CD4-positive, alpha-beta T cell (primary cell): ENCODE results near the gene DSTN. TPM values are rescaled to one million over a fixed set of nuclear protein-coding genes. Genes with fewer than 3 reads are reported as not detected.

ENCODE experiments used
- ATAC-seq: fragments of 200-7000 bp; cut with Tn5 transposase; one replicate; pipeline ENCODE4 v1.10.0; 2022; ENCODE audit warnings: mild to moderate bottlenecking; ENCODE audit not compliant: poor library complexity
- CTCF ChIA-PET: fragments of 350-600 bp; sonication (Branson Sonifier 250); formaldehyde crosslinking; loops from one replicate; lab custom pipeline; 2021; ENCODE audit warnings: antibody characterized with exemption, inconsistent platforms; lab: Charles Lee
- POLR2A ChIA-PET: fragments of 350-600 bp; sonication (Branson Sonifier 250); formaldehyde crosslinking; loops from one replicate; lab custom pipeline; 2021; ENCODE audit warnings: antibody characterized with exemption, inconsistent platforms; lab: Charles Lee
- DNase-seq, 14 experiments: peaks; one replicate each; pipeline ENCODE4 v3.0.0-alpha.2; 2013 to 2020; ENCODE audit warnings: mixed read lengths in 2 of 14
- H3K27ac ChIP-seq, 2 donors: one replicate each; pipeline versions ENCODE4 v1.5.1 to v1.7.0; 2013; ENCODE audit warnings: low read length in 2 of 2, low read depth in 1 of 2, mild to moderate bottlenecking in 1 of 2
- H3K27me3 ChIP-seq, 2 experiments: 1 replicate in 1 of 2; 2 replicates in 1 of 2; pipeline versions ENCODE4 v1.6.1 to v1.7.0; 2013; ENCODE audit warnings: low read length in 2 of 2, control low read depth in 1 of 2, mild to moderate bottlenecking in 1 of 2, moderate library complexity in 1 of 2; ENCODE audit not compliant: insufficient read depth in 2 of 2, control insufficient read depth in 1 of 2
- H3K36me3 ChIP-seq: one replicate; pipeline ENCODE4 v1.6.1; 2013; ENCODE audit warnings: low read length, control low read depth; ENCODE audit not compliant: insufficient read depth
- H3K4me1 ChIP-seq: one replicate; pipeline ENCODE4 v1.6.1; 2013; ENCODE audit warnings: low read length, control low read depth; ENCODE audit not compliant: insufficient read depth
- H3K4me3 ChIP-seq: one replicate; pipeline ENCODE4 v1.5.1; 2013; ENCODE audit warnings: mild to moderate bottlenecking, low read length, moderate library complexity
- H3K9me3 ChIP-seq, 2 experiments: 1 replicate in 1 of 2; 2 replicates in 1 of 2; pipeline versions ENCODE4 v1.6.1 to v1.7.0; 2013; ENCODE audit warnings: low read length in 2 of 2, mild to moderate bottlenecking in 2 of 2, control low read depth in 1 of 2, moderate library complexity in 1 of 2; ENCODE audit not compliant: control insufficient read depth in 1 of 2, insufficient read depth in 1 of 2
- H3K27ac Mint-ChIP-seq: one replicate; pipeline ENCODE4 v1.8.0; 2020; ENCODE audit warnings: mixed read lengths
- H3K27me3 Mint-ChIP-seq: one replicate; pipeline ENCODE4 v1.8.0; 2021; ENCODE audit warnings: mixed read lengths
- H3K36me3 Mint-ChIP-seq: one replicate; pipeline ENCODE4 v1.8.0; 2021; ENCODE audit warnings: low read depth, mixed read lengths
- H3K4me1 Mint-ChIP-seq: one replicate; pipeline ENCODE4 v1.8.0; 2021; ENCODE audit warnings: low read depth, mixed read lengths
- H3K4me3 Mint-ChIP-seq: one replicate; pipeline ENCODE4 v1.8.0; 2020; ENCODE audit warnings: mild to moderate bottlenecking, mixed read lengths
- H3K9me3 Mint-ChIP-seq: one replicate; pipeline ENCODE4 v1.8.0; 2020; ENCODE audit warnings: mixed read lengths
- CTCF ChIP-seq: fragments of 200-600 bp; IDR thresholded peaks from one replicate; pipeline ENCODE4 v1.8.0; 2022; ENCODE audit warnings: antibody characterized with exemption, mild to moderate bottlenecking
- intact Hi-C, 2 experiments: fragments of 100-400 bp; cut with DNase I in 1 of 2; cut with micrococcal nuclease in 1 of 2; formaldehyde crosslinking; loops; one replicate each; pipeline versions ENCODE4 v1.15.1 to v1.9.0; 2023 to 2025; cut with DNase I, micrococcal nuclease
- total RNA-seq, 174 experiments: library from RNA in 2 of 174; stranded (reverse) in 2 of 174; gene quantifications; one replicate each; pipeline ENCODE4 v1.2.3 and lab custom pipeline; 2021 to 2026

Gene DSTN
- total RNA-seq, 2 experiments from 2014 or later = 36.0 to 38.9 TPM

DNA sequence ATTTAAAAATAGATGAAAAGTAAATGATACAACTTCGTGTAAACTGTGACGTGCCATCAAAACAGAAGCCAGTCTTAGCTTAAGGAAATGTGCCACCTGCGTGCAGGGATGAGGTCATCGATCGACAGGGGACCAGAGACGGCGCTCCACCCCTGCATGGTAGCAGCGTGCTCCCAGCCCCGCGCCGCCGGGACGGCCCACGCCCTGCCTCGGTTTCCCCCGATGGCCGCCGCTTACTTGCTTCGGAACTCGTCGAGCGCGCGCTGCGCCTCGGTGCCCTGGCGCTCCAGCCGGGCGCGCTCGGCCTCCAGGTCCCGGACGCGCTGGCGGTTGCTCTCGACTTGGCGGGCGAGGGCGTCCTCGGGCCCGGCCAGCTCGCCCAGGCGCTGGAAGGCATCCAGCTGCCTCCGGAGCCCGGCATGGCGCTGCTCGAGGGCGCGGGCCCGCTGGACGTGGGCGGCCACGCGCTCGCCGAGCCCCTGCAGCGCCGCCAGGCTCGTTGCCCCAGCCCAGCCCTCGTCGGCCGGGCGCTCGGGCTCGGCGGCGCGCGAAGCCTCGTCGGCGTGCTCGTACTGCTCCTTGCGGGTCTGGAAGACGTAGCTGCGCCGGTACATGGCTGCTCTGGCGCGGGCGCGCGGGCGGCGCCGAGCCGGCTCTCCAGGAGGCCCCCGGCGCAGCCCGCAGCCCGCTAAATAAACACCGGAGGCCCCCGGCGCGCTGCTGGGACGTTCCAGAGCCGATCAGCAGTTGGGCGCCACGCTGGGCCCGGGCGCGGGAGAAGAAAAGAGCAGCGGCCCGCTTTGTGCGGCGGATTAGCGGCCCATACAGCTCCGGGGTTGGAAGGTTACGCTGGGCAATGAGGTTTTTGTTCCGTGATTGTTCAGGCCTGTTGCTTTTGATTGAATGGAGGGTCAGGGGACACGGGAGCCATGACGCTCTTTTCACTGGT, 38.9 kb upstream of the DSTN start, which contains the start of gene BFSP1:
BFSP1 (minus strand) TSS at position 664 of the 949 bp plus-strand sequence; CDS start at position 614, 50 bp downstream.
- DNase-seq (peak in 12 of 14 experiments; percentile 5 to 65 (median 28)), ATAC-seq (peak; percentile 74)
- H3K36me3 Mint-ChIP-seq = no peaks in the 10 kb centered on the region
- POLR2A ChIA-PET = interaction anchor here (0.8 to 1.5 kb wide), 6 partner anchors 17 to 976 kb away, joined by 3 to 7 read pairs (median 4); partner anchors contain the start of genes DSTN, KAT14, PET117 and RRBP1
- peaks cover 4 to 15% of the 10 kb centered on the region in 2 experiments for H3K27me3 ChIP-seq
- no peaks in the 10 kb centered on the region for H3K9me3 ChIP-seq
- H3K4me1 ChIP-seq = peaks cover 15% of the 10 kb centered on the region
- H3K27me3 Mint-ChIP-seq = peaks cover 24% of the 10 kb centered on the region
- peak within 1 kb of the TSS; percentile 62 for H3K27ac Mint-ChIP-seq
- intact Hi-C loops = no loop called here
- H3K36me3 ChIP-seq = no peaks in the 10 kb centered on the region
- H3K9me3 Mint-ChIP-seq = no peaks in the 10 kb centered on the region
- H3K4me3 ChIP-seq = peak within 1 kb of the TSS; percentile 57
- CTCF ChIA-PET = interaction anchor here (0.8 to 1.3 kb wide), 4 partner anchors 13 to 152 kb away, joined by 3 to 6 read pairs (median 3); partner anchors contain the start of gene DSTN
- peak within 1 kb of the TSS; percentile 89 for H3K4me3 Mint-ChIP-seq
- peaks cover 9% of the 10 kb centered on the region for H3K4me1 Mint-ChIP-seq
- no peak for TF ChIP-seq CTCF
- no peak within 1 kb of the TSS for H3K27ac ChIP-seq

- intact Hi-C loops = no loop called here
- no peaks in the 10 kb centered on the region for H3K9me3 ChIP-seq
- H3K27me3 ChIP-seq = peaks cover 4 to 15% of the 10 kb centered on the region in 2 experiments
- Mint-ChIP-seq H3K4me1 (peaks cover 9% of the 10 kb centered on the region), H3K27ac (peak overlapping the region; percentile 62), H3K27me3 (peaks cover 25% of the 10 kb centered on the region), H3K4me3 (peak overlapping the region; percentile 89), H3K9me3 (no peaks in the 10 kb centered on the region), H3K36me3 (no peaks in the 10 kb centered on the region)
- no peaks in the 10 kb centered on the region for H3K36me3 ChIP-seq
- H3K4me3 ChIP-seq = peak overlapping the region; percentile 57
- ATAC-seq (no peak), DNase-seq (no peak)
- peaks cover 15% of the 10 kb centered on the region for H3K4me1 ChIP-seq
- H3K27ac ChIP-seq = no peak overlapping the region
- POLR2A ChIA-PET = interaction anchor here (0.8 to 1.5 kb wide), 5 partner anchors 18 to 975 kb away, joined by 3 to 7 read pairs (median 4); partner anchors contain the start of genes DSTN, KAT14, PET117 and RRBP1
- CTCF ChIA-PET = interaction anchor here (0.8 to 1.3 kb wide), 4 partner anchors 13 to 151 kb away, joined by 3 to 6 read pairs (median 3); partner anchors contain the start of gene DSTN
- TF ChIP-seq CTCF = no peak
Observed at GRCh38 chr20:17531665-17532025, 38.2 kb upstream of the DSTN start.

GRCh38 chr20:17533396-17533795, 36.5 kb upstream of the DSTN start:
- H3K4me1 Mint-ChIP-seq = peaks cover 9% of the 10 kb centered on the region
- DNase-seq = peak in 3 of 14 experiments; percentile 31 to 42 (median 38)
- H3K36me3 Mint-ChIP-seq = no peaks in the 10 kb centered on the region
- intact Hi-C loops = no loop called here
- POLR2A ChIA-PET = interaction anchor here (0.8 to 0.9 kb wide), 2 partner anchors 20 to 77 kb away, joined by 3 read pairs; no protein-coding TSS in a partner anchor
- Histone ChIP-seq H3K36me3 (no peaks in the 10 kb centered on the region), H3K27me3 (peaks cover 4 to 15% of the 10 kb centered on the region in 2 experiments), H3K4me3 (no peak overlapping the region), H3K4me1 (peaks cover 15% of the 10 kb centered on the region), H3K27ac (no peak overlapping the region), H3K9me3 (no peaks in the 10 kb centered on the region)
- no peaks in the 10 kb centered on the region for H3K9me3 Mint-ChIP-seq
- H3K27ac Mint-ChIP-seq = no peak overlapping the region
- CTCF ChIA-PET = no interaction called here
- no peak for TF ChIP-seq CTCF
- peaks cover 31% of the 10 kb centered on the region for H3K27me3 Mint-ChIP-seq
- no peak overlapping the region for H3K4me3 Mint-ChIP-seq
- ATAC-seq = no peak
